Right cardiac atrium (tissue), 5 donors: ENCODE data around the gene STARD3NL. TPM values are rescaled to one million over a fixed set of nuclear protein-coding genes. Genes with fewer than 3 reads are reported as not detected.
"Not testable (repeated sequence)": the region's sequence is repeated elsewhere in the genome, so short reads cannot be mapped to it uniquely, and the experiment has no call there.

ENCODE experiments used
- ATAC-seq, 2 donors: fragments of 200-7000 bp; cut with Tn5 transposase; one replicate each; pipeline versions ENCODE4 v1.8.0 to v1.9.1; 2020; ENCODE audit warnings: moderate library complexity in 2 of 2, mild to moderate bottlenecking in 1 of 2
- DNase-seq, 3 donors: peaks; one replicate each; pipeline ENCODE4 v3.0.0-alpha.2; 2020
- H3K27ac ChIP-seq: one replicate; pipeline ENCODE4 v1.5.1; 2013; ENCODE audit warnings: mild to moderate bottlenecking, low read length, control low read depth, moderate library complexity
- H3K27me3 ChIP-seq: one replicate; pipeline ENCODE4 v1.6.1; 2013; ENCODE audit not compliant: control insufficient read depth, insufficient read depth
- H3K4me1 ChIP-seq: one replicate; pipeline ENCODE4 v1.6.1; 2013; ENCODE audit warnings: low read length; ENCODE audit not compliant: control insufficient read depth, insufficient read depth
- H3K4me3 ChIP-seq: one replicate; pipeline ENCODE4 v1.5.1; 2013; ENCODE audit warnings: low read length, control low read depth
- H3K9me3 ChIP-seq: one replicate; pipeline ENCODE4 v1.6.1; 2013; ENCODE audit warnings: low read length; ENCODE audit not compliant: control insufficient read depth
- WGBS: extraction: QIAGEN DNeasy Blood & Tissue Kit; methylation state at CpG from one replicate; pipeline ENCODE4 v1.1.7; 2013; 5-methylcytosine and 5-hydroxymethylcytosine counted together
- intact Hi-C, 4 donors: fragments of 100-400 bp; cut with DNase I; formaldehyde crosslinking; loops; one replicate each; pipeline versions ENCODE4 v1.11.0 to v1.14.0; 2022 to 2023
- polyA plus RNA-seq: library from polyadenylated mRNA; stranded (reverse); fragments of 200-250 nt; gene quantifications from one replicate; pipeline ENCODE4 v1.2.3, GENCODE V29; 2013
- total RNA-seq, 4 donors: library from RNA; stranded (reverse); fragmentation: NEBNext Ultra II Directional; extraction: Animal tissue kit (Norgen Biotek cat#: 25700); gene quantifications; one replicate each; pipeline ENCODE4 v1.2.1, GENCODE V29; 2021
- donor health status: healthy with polysubstance abuse.
- donor health status: DM: no; HTN: yes; CAD: no.
- donor health status: DM: no; HTN: no; CAD: no.
- donor health status: DM: no; HTN: yes; CAD: no; lungs with severe emphysema.
- donor health status: DM: yes; HTN: yes; CAD: no.

STARD3NL gene
- total and polyA plus RNA-seq, 5 donors: 31.9 to 45.1 (median 32.8) TPM

DNA sequence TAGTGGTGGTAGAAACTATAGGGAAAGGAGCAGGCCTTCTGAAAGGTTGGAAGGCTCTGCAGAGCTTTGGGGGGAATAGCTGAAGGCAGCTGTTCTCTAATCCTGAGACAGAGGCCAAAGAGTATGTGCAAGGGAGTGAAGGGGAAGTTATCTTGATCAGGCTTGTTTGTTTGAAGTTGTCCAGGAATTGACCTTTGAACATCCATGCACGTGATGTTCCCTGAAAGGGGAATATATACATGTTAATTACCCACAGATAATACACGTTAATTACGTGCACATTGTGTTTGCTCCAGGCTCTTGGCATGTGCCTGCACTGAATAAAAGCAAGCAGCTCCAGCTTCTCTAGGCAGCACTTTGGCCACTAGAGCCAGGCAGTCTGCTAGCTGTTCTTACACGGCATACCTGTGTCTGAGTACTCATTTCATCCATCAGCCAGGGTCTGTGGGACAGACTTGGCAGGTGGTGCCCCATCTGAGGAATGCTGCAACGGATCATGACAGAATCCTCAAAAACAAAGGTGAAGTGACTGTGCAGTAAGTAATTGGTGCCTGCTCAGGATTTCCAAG, 18.0 kb upstream of the STARD3NL start:
- WGBS: 70% methylated on average over 5 of the region's 5 CpGs
- H3K27me3 ChIP-seq: no peaks in the 10 kb centered on the region
- H3K4me1 ChIP-seq: no peaks in the 10 kb centered on the region
- H3K9me3 ChIP-seq: no peaks in the 10 kb centered on the region
- no peak for DNase-seq
- no peak for ATAC-seq
- no peak overlapping the region for H3K27ac ChIP-seq
- intact Hi-C loops: no loop called here
- no peak overlapping the region for H3K4me3 ChIP-seq

GRCh38 chr7:38162036-38162435, 16.0 kb upstream of the STARD3NL start:
- H3K4me1 ChIP-seq: no peaks in the 10 kb centered on the region
- intact Hi-C loops: no loop called here
- H3K27me3 ChIP-seq: no peaks in the 10 kb centered on the region
- H3K4me3 ChIP-seq: no peak overlapping the region
- 66% methylated on average over 1 of the region's 1 CpG for WGBS
- no peaks in the 10 kb centered on the region for H3K9me3 ChIP-seq
- no peak overlapping the region for H3K27ac ChIP-seq
- ATAC-seq (no peak), DNase-seq (no peak)

GRCh38 chr7:38163671-38164070, 14.4 kb upstream of the STARD3NL start:
- H3K4me3 ChIP-seq: no peak overlapping the region
- intact Hi-C loops: no loop called here
- no peak for DNase-seq
- H3K9me3 ChIP-seq: no peaks in the 10 kb centered on the region
- whole genome bisulfite sequencing: 75% methylated on average over 4 of the region's 4 CpGs
- no peak for ATAC-seq
- H3K4me1 ChIP-seq: no peaks in the 10 kb centered on the region
- H3K27ac ChIP-seq: no peak overlapping the region
- H3K27me3 ChIP-seq: no peaks in the 10 kb centered on the region

DNA sequence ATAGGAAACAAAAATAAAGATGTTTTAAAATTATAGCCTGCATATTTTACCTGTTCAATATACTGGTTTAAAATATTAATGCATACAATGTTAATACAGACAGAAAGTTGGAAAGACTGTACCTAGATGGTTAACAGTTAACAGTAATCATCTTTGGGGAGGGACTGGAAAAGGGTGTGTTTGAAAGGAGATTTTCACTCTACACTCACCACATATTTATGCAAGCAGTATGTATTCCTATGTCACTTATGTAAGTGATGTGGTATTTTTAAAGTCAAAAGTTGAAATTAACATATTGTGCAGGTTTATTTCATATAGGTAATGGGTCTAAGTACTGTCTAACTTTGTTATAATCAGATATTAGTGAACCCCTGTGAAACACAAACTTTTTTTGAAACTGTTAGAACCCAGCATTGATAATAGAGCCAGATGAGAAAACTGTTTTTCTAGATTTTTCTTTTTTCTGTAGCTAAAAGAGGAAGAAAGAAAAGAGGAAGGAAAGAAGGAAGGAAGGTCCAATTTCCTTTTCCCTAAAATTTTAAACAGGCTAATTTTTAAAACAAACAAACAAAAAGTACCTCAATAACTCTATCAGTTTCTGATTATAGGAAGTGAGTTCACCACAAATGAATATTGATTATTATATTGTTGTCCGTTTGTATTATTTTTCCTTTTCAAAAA, 9.0 kb upstream of the STARD3NL start:
- Histone ChIP-seq H3K4me1 (no peaks in the 10 kb centered on the region), H3K9me3 (no peaks in the 10 kb centered on the region), H3K27me3 (no peaks in the 10 kb centered on the region), H3K27ac (no peak overlapping the region), H3K4me3 (no peak overlapping the region)
- 73% methylated on average over 1 of the region's 1 CpG for WGBS
- ATAC-seq: no peak
- DNase-seq: no peak
- intact Hi-C loops: no loop called here

DNA sequence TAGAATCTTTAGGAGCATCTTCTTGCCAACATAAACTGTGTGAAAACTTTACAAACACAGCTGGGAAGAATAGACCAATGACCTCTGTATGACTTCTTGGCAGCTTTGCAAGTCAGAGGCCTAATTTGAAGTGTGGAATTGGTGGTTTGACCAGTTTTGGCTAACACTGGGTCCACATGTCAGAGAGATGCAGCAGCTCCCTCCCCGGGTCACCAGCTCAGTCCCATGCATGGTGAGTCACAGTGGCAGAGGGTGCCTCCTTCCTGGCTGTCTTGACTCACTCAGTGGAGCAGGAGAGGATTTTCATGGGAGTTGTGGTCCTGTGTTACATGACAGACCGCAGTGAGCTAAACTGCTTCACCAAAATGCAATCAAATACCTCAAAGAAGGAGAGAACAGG, 8.2 kb upstream of the STARD3NL start:
- Histone ChIP-seq H3K27me3 (no peaks in the 10 kb centered on the region), H3K27ac (no peak overlapping the region), H3K4me1 (no peaks in the 10 kb centered on the region), H3K9me3 (no peaks in the 10 kb centered on the region), H3K4me3 (no peak overlapping the region)
- peak; percentile 39 to 63 (median 60) for DNase-seq
- WGBS: 60% methylated on average over 2 of the region's 2 CpGs
- peak; percentile 68 to 80 for ATAC-seq
- intact Hi-C loops: no loop called here

GRCh38 chr7:38171623-38172391, 6.2 kb upstream of the STARD3NL start:
- Histone ChIP-seq H3K9me3 (no peaks in the 10 kb centered on the region), H3K4me1 (no peaks in the 10 kb centered on the region), H3K27me3 (no peaks in the 10 kb centered on the region), H3K4me3 (no peak overlapping the region), H3K27ac (no peak overlapping the region)
- intact Hi-C loops: no loop called here
- WGBS: 67% methylated on average over 6 of the region's 6 CpGs
- ATAC-seq (no peak), DNase-seq (no peak)

DNA sequence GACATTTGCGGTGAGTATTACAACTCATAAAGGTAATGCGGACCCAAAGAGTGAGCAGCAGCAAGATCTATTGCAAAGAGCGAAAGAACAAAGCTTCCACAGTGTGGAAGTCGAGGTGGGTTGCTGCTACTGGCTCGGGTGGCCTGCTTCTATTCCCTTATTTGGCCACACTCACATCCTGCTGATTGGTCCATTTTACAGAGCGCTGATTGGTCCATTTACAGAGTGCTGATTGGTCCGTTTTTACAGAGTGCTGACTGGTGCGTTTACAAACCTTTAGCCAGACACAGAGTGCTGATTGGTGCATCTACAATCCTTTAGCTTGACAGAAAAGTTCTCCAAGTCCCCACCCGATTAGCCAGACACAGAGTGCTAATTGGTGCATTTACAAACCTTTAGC, 2.5 kb upstream of the STARD3NL start:
- ATAC-seq, DNase-seq, H3K27ac ChIP-seq, H3K9me3 ChIP-seq, H3K27me3 ChIP-seq, H3K4me3 ChIP-seq, H3K4me1 ChIP-seq: not testable (repeated sequence)
- intact Hi-C loops: loop anchor here in 1 of 4 donors (5.0 kb wide), 1 partner anchor 42 kb away; no protein-coding TSS in a partner anchor
- 94% methylated on average over 9 of the region's 9 CpGs for WGBS

GRCh38 chr7:38177621-38178003, 433 bp upstream of the STARD3NL start:
- intact Hi-C loops: loop anchor here in 1 of 4 donors (5.0 kb wide), 1 partner anchor 40 kb away; no protein-coding TSS in a partner anchor
- ATAC-seq (no peak), DNase-seq (no peak)
- Histone ChIP-seq H3K27ac (peak overlapping the region; percentile 93), H3K27me3 (no peaks in the 10 kb centered on the region), H3K4me1 (no peaks in the 10 kb centered on the region), H3K9me3 (no peaks in the 10 kb centered on the region), H3K4me3 (peak overlapping the region; percentile 50)
- 3% methylated on average over 15 of the region's 15 CpGs for WGBS

- intact Hi-C loops: loop anchor here in 1 of 4 donors (5.0 kb wide), 1 partner anchor 38 kb away; no protein-coding TSS in a partner anchor
Measured at GRCh38 chr7:38178695-38179344, 775 bp downstream of the STARD3NL start.

GRCh38 chr7:38179776-38180226, 1.8 kb downstream of the STARD3NL start:
- H3K27ac ChIP-seq: peak overlapping the region; percentile 56
- no peak for DNase-seq
- H3K9me3 ChIP-seq: no peaks in the 10 kb centered on the region
- no peak overlapping the region for H3K4me3 ChIP-seq
- no peak for ATAC-seq
- no peaks in the 10 kb centered on the region for H3K27me3 ChIP-seq
- WGBS: 8% methylated on average over 2 of the region's 2 CpGs
- intact Hi-C loops: loop anchor here in 1 of 4 donors (5.0 kb wide), 1 partner anchor 38 kb away; no protein-coding TSS in a partner anchor
- H3K4me1 ChIP-seq: no peaks in the 10 kb centered on the region

More at GRCh38 chr7:38178695-38179344, 775 bp downstream of the STARD3NL start:
- H3K4me1 ChIP-seq: no peaks in the 10 kb centered on the region
- DNase-seq (no peak), ATAC-seq (peak in 1 of 2 donors; percentile 48)
- no peaks in the 10 kb centered on the region for H3K27me3 ChIP-seq
- WGBS: 5% methylated on average over 15 of the region's 15 CpGs
- peak overlapping the region; percentile 55 for H3K27ac ChIP-seq
- H3K4me3 ChIP-seq: peak overlapping the region; percentile 50
- no peaks in the 10 kb centered on the region for H3K9me3 ChIP-seq
